Left hindlimb (tissue), 1 donor: ENCODE results near the gene MISFA.
A peak's percentile ranks its signal among the peaks of the same experiment; 100 is the strongest.
"Not testable (repeated sequence)": the region's sequence is repeated elsewhere in the genome, so short reads cannot be mapped to it uniquely, and the experiment has no call there.

Source experiments
- DNase-seq: peaks from one replicate; pipeline ENCODE4 v3.0.0-alpha.2; 2018

The MISFA gene

DNA sequence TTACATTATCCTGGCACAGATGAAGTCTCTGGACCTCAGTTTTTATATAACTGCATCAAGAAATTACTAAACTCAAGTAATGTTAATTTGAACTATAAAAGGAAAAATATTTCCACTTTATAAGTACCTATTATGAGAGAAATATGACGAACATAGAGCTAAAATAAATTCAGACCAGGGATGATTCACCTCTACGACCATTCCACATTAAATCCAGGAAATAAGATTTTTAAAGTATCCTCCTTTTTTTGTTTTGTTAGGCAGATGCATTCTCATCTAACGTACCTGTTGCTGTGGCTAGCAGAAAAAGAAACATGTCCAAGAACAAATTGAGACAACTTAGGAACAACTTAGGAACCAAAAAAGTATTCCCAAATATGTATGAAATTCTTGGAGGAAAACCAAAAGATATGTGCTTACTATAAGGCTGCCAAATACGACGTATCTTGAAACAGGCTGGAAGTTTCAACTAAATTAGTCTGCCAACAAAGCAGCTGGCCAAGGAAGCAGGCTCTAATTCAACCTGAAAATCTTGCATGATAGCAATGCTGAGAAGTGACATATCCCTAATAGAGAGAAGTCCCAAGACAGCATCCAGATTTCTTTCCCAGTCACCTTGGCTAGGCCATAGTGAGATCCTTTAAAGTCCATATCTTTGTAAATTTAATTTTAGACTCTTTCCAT, 18.9 kb downstream of the MISFA start:
- no peak for DNase-seq

DNA sequence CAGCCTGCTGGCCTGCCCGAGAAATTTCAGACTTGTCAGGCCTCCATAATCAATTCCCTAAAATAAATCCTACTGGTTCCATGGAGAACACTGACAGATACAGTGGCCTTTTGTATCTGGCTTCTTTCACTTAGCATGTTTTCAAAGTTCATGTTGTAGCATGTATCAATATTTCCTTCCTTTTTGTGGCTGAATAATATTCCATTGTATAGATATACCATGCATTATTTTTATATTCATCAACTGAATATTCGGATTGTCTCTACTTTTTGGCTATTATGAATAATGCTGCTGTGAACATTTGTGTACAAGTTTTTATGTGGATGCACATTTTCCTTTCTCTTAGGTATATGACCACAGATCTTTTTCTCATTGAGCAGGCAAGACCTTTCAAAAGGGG, 24.1 kb downstream of the MISFA start:
- DNase-seq = no peak

DNA sequence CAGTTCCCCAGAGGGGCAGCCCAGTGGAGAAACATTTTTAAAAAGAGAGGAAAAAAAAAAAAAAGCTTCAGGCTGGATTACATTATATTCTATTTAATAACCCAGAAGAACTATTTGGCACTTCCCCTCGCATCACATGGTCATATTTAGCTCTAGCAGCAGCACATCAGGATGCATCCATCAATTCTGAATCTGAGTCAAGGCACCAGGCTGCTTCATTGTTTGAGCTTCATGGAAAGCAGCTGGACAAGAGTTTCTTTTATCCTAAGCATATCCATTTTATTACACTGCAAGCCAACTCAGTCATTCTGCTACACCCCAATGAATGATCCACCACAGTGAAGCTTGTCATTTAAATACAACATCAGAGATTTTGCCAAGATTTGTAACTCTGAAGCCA, 24.6 kb downstream of the MISFA start:
- DNase-seq = no peak

DNA sequence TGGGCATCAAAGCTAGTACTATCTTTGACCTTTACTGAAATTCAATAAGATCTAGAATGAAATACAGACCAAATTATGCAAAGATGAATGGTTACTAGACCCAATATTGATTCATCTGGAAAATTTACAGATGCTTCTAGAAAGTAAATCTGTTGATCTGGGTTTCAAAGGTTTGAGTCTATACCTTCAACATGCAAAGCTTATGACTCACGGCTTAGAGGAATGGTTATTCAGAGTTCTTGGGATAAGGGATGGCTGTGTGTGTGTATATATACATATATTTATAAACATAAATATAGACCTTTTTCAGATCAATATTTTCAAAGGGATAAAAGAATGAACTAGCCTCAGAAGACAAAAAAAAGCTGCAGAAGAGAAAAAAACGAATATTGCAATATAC, 33.3 kb downstream of the MISFA start:
- no peak for DNase-seq

DNA sequence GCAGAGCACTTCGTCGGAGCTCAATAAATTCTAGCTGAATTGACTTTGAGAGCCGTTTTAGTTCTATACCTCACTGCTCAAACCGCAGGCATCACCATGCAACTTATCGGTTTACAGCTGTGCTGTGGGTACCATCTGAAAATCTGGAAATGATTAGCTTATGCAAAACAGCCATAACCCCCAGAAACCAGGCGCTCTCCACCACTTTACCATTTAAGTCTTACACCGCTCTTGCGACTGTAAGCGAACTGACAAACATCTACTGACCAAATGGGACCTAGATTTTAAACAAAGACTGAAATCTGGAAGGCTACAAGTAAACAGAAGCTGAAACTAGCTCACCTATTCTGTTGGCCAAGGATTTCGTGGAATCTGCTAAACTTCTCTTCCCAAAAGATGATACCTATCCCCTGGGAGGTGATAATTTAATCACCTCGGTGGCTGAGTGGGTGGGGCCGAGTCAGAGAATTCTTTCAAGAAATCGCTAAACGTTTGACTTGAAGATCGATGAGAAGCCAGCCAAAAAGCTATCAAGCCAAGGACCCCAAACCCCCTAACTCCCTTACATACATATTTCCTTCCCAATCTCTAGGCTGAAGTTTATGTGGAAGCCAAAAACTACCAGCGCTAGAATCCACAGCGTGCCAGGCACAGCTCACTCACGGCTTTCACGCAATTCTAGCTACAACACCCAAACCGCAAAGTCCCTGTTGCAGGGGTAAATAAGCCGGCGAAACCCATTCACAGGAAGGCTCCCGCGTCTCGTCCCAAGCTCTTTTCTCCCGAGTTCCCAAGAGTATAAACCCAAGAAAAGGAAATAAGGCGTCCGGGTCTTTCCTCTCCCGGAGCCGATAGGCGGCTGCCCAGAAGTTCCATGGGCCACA, 33.9 kb downstream of the MISFA start:
- no peak for DNase-seq

DNA sequence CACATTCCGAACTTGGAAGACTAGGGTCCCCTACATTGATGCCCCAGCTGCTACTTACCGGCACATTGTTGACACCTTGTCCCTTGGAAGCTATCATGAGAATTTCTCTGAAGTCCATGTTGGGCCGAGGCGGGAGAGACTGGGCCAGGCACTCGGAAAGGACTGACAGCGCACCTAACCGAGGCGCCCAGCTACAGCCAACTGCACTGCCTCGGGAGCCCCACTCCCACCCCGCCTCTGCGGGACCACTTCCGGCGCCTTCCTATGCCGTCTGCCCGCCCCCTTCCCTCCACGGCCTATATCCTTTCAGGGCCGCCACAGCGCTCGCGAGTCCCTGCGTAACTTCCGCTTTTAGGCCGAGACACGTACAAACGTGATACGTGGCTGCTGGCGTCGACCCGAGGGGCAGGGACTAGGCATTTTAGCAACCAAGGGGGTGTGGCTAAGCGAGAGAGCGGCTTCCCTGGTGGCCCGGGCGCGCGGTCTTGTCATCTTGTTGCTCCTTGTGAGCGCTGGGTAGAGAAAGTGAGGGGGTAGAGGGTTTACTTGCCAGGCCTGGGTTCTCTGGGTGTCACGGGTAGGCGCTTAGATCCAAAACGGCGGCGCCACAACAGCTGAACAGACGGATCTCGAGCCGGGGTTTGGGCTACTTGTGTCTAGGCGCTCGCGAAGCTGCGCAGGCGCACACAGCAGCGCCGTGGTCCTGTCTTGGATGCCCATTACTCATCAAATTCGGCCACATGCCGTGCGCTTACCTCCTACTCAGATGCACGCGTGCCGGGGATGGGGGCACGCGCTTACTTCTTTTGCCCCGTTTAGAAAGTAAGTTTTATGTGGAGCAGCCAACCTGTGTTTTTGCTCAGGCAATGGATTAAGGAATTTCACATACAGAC, 34.8 kb downstream of the MISFA start, which contains the start of gene SPTY2D1:
SPTY2D1 (minus strand) TSS at position 203 of the 893 bp plus-strand sequence; CDS start at position 118, 85 bp downstream.
- DNase-seq = peak; percentile 100

DNA sequence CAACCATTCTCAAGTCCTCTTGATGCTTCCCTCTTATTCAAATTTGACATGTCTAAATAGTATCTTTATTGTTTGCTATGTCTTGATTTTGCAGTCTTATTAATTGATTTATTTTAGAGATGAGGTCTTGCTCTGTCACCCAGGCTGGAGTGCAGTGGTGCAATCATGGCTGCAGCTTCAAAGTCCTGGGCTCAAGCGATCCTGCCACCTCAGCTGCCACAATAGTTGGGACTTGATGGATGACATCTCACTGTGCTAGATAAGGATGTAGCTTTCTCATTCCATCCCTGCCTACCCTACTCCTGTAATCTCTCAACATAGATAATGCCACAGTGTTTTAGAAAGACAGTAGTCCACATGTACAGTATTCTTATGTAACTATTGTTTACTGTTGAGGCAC, 42.1 kb downstream of the MISFA start:
- no peak for DNase-seq

DNA sequence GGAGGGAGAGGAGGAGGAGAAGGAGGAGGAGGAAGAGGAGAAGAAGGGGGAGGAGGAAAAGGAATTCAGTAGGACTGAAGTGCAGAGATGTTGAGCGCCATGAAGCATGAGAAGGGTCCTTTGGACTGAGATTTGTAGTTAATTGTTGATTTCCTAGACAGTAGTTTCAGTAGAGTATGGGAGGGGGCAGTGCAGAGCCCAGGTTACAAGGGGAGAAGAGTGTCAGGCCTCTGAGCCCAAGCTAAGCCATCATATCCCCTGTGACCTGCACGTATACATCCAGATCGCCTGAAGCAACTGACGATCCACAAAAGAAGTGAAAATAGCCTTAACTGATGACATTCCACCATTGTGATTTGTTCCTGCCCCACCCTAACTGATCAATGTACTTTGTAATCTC, 43.4 kb downstream of the MISFA start:
- not testable (repeated sequence) for DNase-seq

DNA sequence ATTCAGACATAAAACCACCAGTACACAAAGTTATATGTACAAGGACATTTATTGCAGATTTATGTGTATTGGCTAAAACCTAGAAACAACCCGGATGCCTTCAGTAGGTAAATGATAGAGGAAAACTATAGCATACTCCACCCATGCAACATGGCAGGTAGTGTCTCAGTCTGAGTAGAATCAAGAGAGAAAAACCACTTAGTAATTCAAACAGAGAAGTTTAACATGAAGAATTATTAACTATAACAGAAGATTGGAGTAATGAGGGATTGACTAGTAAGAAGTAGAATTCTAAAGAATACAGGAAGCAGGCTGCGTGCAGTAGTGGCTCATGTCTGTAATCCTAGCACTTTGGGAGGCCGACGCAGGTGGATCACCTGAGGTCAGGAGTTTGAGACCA, 50.8 kb downstream of the MISFA start:
- no peak for DNase-seq

DNA sequence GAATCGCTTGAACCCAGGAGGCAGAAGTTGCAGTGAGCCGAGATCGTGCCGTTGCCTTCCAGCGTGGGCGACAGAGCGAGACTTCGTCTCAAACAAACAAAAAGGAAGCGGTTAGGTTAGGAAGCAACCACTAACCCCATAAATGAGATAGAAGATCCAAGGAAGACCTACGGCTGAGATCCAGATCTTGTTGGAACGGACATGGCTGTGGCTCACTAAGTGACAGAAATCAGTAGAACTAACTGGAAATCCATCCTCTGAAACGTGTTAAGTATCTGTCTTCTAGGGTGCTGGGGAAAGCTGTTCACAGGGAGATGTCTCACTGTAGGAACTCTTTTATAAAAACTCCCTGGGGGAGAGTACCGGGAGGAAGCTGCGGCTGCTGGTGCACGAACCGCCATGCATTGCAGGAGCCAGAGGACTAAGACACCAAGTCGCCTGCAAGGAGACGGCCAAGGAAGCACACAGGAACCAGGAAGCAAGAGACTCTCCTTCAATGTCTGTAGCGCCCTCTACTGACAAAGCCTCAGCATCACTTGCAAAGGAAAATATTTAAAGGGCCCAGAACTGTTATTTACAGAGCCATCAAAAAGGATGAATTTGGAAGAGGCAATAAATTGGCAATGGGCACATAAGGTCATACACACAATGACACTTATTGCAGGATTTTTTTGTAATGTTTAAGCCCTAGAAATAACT, 51.4 kb downstream of the MISFA start:
- no peak for DNase-seq
